ENCODE measurements around the gene AFF3.

GRCh38 chr2:99797475-99797874 lies 344.9 kb downstream of the AFF3 start:
- TF ChIP-seq EZH2phosphoT487 (IDR thresholded peaks at IDR 0.05; ENCODE audit: borderline replicate concordance) (no peak), EZH2 (IDR thresholded peaks at IDR 0.05) (no peak), POLR2A (IDR thresholded peaks at IDR 0.05; ENCODE audit: borderline replicate concordance, extremely low read depth, insufficient read depth, insufficient read length) (no peak), CTCF (IDR thresholded peaks at IDR 0.05 in 2 of 3, conservative IDR thresholded peaks at IDR 0.05 in 1 of 3; ENCODE audit: borderline replicate concordance in 1 of 3, insufficient read depth in 1 of 3, low read depth in 2 of 3, low read length in 2 of 3) (no peak), JUND (IDR thresholded peaks at IDR 0.05) (no peak), YY1 (IDR thresholded peaks at IDR 0.05; ENCODE audit: extremely low read depth, insufficient replicate concordance, low read depth, low read length) (no peak), EGR1 (IDR thresholded peaks at IDR 0.05; ENCODE audit: low read depth) (no peak), TCF7L2 (IDR thresholded peaks at IDR 0.05; ENCODE audit: borderline replicate concordance, extremely low read depth, insufficient read depth, insufficient read length) (no peak)

All from HCT116 (cell line).